Measurements from ENCODE around the gene CABP2. TPM values are rescaled to one million over a fixed set of nuclear protein-coding genes. Genes with fewer than 3 reads are reported as not detected.

The CABP2 gene
- total and polyA plus RNA-seq, 4 donors, result not detected

- no peak for TF ChIP-seq CTCF (IDR thresholded peaks at IDR 0.05; ENCODE audit: control extremely low read depth, extremely low read depth)
- Histone ChIP-seq H3K9me3 (ENCODE audit: control insufficient read depth in 4 of 4, insufficient read depth in 3 of 4, low read length in 3 of 4) (no peaks in the 10 kb centered on the region), H3K9ac (ENCODE audit: insufficient read depth in 1 of 2, low read length in 2 of 2) (peak overlapping the region in 1 of 2 donors; percentile 4), H3K27ac (ENCODE audit: low read depth in 1 of 2, low read length in 1 of 2) (peak overlapping the region; percentile 89 to 93), H3K36me3 (ENCODE audit: control insufficient read depth in 4 of 4, insufficient read depth in 4 of 4, low read length in 4 of 4) (peaks cover 0 to 10% (median 5%) of the 10 kb centered on the region in 4 donors), H3K27me3 (ENCODE audit: control insufficient read depth in 3 of 3, insufficient read depth in 3 of 3, low read length in 2 of 3) (no peaks in the 10 kb centered on the region), H3K4me3 (peak overlapping the region; percentile 60), H3K4me1 (ENCODE audit: control insufficient read depth in 5 of 5, insufficient read depth in 5 of 5, low read length in 5 of 5) (peaks cover 0 to 34% (median 10%) of the 10 kb centered on the region in 5 donors)
- no peak for ATAC-seq (ENCODE audit: insufficient read depth, low FRiP score)
- WGBS, 2 donors, result 3 to 4% methylated on average over 67 to 101 of the region's 101 CpGs
- DNase-seq, result peak; percentile 38 to 60 (median 39)
These were observed 19.0 kb downstream of the CABP2 start for GRCh38 chr11:67504005-67504949.

GRCh38 chr11:67503119-67504004, 19.9 kb downstream of the CABP2 start:
- H3K4me1 ChIP-seq (ENCODE audit: control insufficient read depth in 5 of 5, insufficient read depth in 5 of 5, low read length in 5 of 5), result peaks cover 0 to 30% (median 10%) of the 10 kb centered on the region in 5 donors
- peaks cover 0 to 10% (median 6%) of the 10 kb centered on the region in 4 donors for H3K36me3 ChIP-seq (ENCODE audit: control insufficient read depth in 4 of 4, insufficient read depth in 4 of 4, low read length in 4 of 4)
- no peak overlapping the region for H3K9ac ChIP-seq (ENCODE audit: insufficient read depth in 1 of 2, low read length in 2 of 2)
- DNase-seq, result no peak
- no peaks in the 10 kb centered on the region for H3K9me3 ChIP-seq (ENCODE audit: control insufficient read depth in 4 of 4, insufficient read depth in 3 of 4, low read length in 3 of 4)
- no peak for ATAC-seq (ENCODE audit: insufficient read depth, low FRiP score)
- WGBS, 2 donors, result 82 to 83% methylated on average over 18 to 19 of the region's 19 CpGs
- no peaks in the 10 kb centered on the region for H3K27me3 ChIP-seq (ENCODE audit: control insufficient read depth in 3 of 3, insufficient read depth in 3 of 3, low read length in 2 of 3)
- H3K4me3 ChIP-seq, result peak overlapping the region; percentile 60
- H3K27ac ChIP-seq (ENCODE audit: low read depth in 1 of 2, low read length in 1 of 2), result no peak overlapping the region
- no peak for TF ChIP-seq CTCF (IDR thresholded peaks at IDR 0.05; ENCODE audit: control extremely low read depth, extremely low read depth)

- no peak for ATAC-seq (ENCODE audit: insufficient read depth, low FRiP score)
These were observed 20.8 kb downstream of the CABP2 start for GRCh38 chr11:67502328-67502979.

More at GRCh38 chr11:67502328-67502979, 20.8 kb downstream of the CABP2 start:
- DNase-seq, result no peak
- H3K4me1 ChIP-seq (ENCODE audit: control insufficient read depth in 5 of 5, insufficient read depth in 5 of 5, low read length in 5 of 5), result peaks cover 0 to 25% (median 10%) of the 10 kb centered on the region in 5 donors
- H3K27me3 ChIP-seq (ENCODE audit: control insufficient read depth in 3 of 3, insufficient read depth in 3 of 3, low read length in 2 of 3), result no peaks in the 10 kb centered on the region
- WGBS, 2 donors, result 96 to 97% methylated on average over 18 of the region's 18 CpGs
- peaks cover 0 to 18% (median 8%) of the 10 kb centered on the region in 4 donors for H3K36me3 ChIP-seq (ENCODE audit: control insufficient read depth in 4 of 4, insufficient read depth in 4 of 4, low read length in 4 of 4)
- peaks cover 0 to 3% (median 0%) of the 10 kb centered on the region in 4 donors for H3K9me3 ChIP-seq (ENCODE audit: control insufficient read depth in 4 of 4, insufficient read depth in 3 of 4, low read length in 3 of 4)
- H3K27ac ChIP-seq (ENCODE audit: low read depth in 1 of 2, low read length in 1 of 2), result no peak overlapping the region
- no peak for TF ChIP-seq CTCF (IDR thresholded peaks at IDR 0.05; ENCODE audit: control extremely low read depth, extremely low read depth)
- no peak overlapping the region for H3K9ac ChIP-seq (ENCODE audit: insufficient read depth in 1 of 2, low read length in 2 of 2)
- no peak overlapping the region for H3K4me3 ChIP-seq

Measured in lung (tissue), 12 donors.